HUES6 (cell line): ENCODE measurements around the gene LIMD2.

ENCODE experiments used
- H3K27ac ChIP-seq: 2 replicates; pipeline ENCODE4 v1.7.0; 2013; ENCODE audit warnings: low read depth, mild to moderate bottlenecking, low read length, inconsistent platforms
- H3K27me3 ChIP-seq: 2 replicates; pipeline ENCODE4 v1.6.1; 2013; ENCODE audit warnings: low read length; ENCODE audit not compliant: control insufficient read depth, insufficient read depth
- H3K36me3 ChIP-seq: 2 replicates; pipeline ENCODE4 v1.6.1; 2013; ENCODE audit warnings: low read length; ENCODE audit not compliant: control insufficient read depth, insufficient read depth
- H3K4me1 ChIP-seq: 2 replicates; pipeline ENCODE4 v1.6.1; 2013; ENCODE audit warnings: low read length; ENCODE audit not compliant: control insufficient read depth, insufficient read depth
- H3K4me3 ChIP-seq: 2 replicates; pipeline ENCODE4 v1.5.1; 2013; ENCODE audit warnings: low read depth, low read length
- H3K9ac ChIP-seq: one replicate; pipeline ENCODE4 v1.6.1; 2013; ENCODE audit warnings: mild to moderate bottlenecking, low read length
- H3K9me3 ChIP-seq: 2 replicates; pipeline ENCODE4 v1.6.1; 2013; ENCODE audit warnings: low read depth, low read length; ENCODE audit not compliant: control insufficient read depth, insufficient read depth

LIMD2 gene

DNA sequence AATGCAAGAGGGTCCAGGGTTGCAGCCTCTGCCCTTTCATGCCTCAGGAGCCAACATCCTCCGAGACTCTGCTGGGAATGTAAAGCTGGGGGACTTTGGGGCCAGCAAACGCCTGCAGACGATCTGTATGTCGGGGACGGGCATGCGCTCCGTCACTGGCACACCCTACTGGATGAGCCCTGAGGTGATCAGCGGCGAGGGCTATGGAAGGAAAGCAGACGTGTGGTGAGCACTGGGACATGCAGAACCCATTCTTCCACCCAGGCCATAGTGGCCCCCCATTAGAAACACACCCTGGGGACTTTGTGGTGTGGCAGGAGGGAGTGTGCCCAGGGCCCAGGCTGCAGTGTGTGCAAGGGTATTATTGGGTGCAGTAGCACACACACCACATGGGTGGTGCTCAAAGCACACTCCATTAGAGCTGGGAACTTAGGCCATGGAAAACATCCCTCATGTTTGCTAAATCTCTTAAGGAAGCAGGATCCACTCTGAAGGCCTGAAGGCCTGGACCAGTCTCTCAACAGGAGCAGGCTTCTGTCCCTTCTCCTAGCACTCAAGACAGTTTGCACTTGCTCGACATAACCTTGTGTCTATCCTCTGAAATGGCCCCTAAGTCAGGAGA is 7.6 kb downstream of the LIMD2 start:
- no peak overlapping the region for H3K9ac ChIP-seq
- H3K27ac ChIP-seq, result no peak overlapping the region
- H3K9me3 ChIP-seq, result no peaks in the 10 kb centered on the region
- H3K4me1 ChIP-seq, result peaks cover 14% of the 10 kb centered on the region; the same call in 1 of the 2 replicates
- H3K36me3 ChIP-seq, result peaks cover 71% of the 10 kb centered on the region
- no peak overlapping the region for H3K4me3 ChIP-seq
- no peaks in the 10 kb centered on the region for H3K27me3 ChIP-seq

DNA sequence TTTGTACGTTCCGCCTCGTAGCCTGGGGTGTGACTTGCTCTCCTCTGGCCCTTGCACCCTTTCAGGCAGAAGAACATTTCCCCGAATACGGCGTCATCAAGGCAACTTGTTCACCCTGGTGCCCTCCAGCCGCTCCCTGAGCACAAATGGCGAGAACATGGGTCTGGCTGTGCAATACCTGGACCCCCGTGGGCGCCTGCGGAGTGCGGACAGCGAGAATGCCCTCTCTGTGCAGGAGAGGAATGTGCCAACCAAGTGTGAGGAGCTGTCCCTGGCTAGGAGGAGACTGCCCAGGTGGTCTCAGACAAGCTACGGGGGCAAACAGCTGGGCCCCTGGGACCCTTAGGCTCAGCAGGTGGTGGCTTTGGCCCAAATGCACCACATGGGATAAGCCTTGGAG is 10.4 kb downstream of the LIMD2 start:
- Histone ChIP-seq H3K9me3 (no peaks in the 10 kb centered on the region), H3K9ac (no peak overlapping the region), H3K36me3 (peaks cover 66% of the 10 kb centered on the region), H3K4me1 (peaks cover 4% of the 10 kb centered on the region; the same call in 1 of the 2 replicates), H3K4me3 (no peak overlapping the region), H3K27me3 (no peaks in the 10 kb centered on the region), H3K27ac (no peak overlapping the region)

DNA sequence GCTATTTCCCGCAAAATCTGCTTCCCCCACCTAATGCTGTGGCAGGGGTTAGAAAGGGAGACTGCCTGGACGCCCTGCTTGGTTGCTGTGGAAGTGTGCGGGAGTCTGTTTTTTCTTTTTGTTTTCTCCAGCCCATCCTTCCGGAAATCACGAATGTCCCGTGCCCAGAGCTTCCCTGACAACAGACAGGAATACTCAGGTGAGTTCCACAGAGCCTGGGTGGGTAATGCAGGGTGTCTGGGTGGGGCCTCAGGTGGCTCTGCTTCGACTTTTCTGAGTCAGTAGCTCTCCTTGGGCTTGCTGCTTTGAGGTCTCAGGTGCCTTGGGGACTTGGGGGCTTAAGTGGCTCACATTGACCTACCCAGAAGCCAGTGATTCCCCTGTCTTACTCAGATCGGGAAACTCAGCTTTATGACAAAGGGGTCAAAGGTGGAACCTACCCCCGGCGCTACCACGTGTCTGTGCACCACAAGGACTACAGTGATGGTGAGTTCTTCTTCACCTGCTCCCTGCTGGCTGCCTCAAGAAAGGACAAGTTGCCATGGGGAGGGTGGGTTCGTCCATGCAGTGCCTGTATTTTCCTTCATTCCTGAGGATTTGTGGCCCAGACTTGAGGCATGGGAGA is 11.4 kb downstream of the LIMD2 start:
- Histone ChIP-seq H3K9ac (no peak overlapping the region), H3K27ac (no peak overlapping the region), H3K4me3 (no peak overlapping the region), H3K9me3 (no peaks in the 10 kb centered on the region), H3K4me1 (no peaks in the 10 kb centered on the region), H3K27me3 (no peaks in the 10 kb centered on the region), H3K36me3 (peaks cover 61% of the 10 kb centered on the region)

DNA sequence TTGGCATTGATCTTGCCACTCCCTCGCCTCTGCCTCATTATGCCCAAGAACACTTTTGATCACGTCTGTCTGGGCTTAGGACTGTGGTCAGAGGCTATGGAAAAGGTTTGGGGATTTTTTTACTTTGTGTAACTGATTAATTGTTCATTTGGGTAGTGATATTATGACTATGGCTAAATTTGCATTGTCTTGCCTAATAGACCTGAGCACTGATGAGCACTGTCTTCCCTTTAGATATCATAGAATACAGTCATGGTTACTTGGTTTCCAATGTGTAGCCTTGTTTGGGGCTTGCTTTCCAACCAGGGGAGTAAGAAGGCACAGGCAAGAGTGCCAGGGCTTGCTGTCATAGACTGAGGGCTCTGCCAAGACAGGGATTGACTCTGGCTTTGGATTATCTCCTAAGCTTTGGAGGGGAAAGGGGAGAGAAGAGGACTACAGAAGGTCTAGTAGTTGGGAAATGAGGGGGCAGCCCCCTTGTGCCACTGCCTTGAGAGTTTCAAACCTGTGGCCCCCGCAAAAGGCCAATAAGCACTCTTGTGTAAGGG is 13.7 kb downstream of the LIMD2 start:
- Histone ChIP-seq H3K4me1 (no peaks in the 10 kb centered on the region), H3K27ac (no peak overlapping the region), H3K9me3 (no peaks in the 10 kb centered on the region), H3K36me3 (peaks cover 53% of the 10 kb centered on the region), H3K27me3 (no peaks in the 10 kb centered on the region), H3K4me3 (no peak overlapping the region), H3K9ac (no peak overlapping the region)

DNA sequence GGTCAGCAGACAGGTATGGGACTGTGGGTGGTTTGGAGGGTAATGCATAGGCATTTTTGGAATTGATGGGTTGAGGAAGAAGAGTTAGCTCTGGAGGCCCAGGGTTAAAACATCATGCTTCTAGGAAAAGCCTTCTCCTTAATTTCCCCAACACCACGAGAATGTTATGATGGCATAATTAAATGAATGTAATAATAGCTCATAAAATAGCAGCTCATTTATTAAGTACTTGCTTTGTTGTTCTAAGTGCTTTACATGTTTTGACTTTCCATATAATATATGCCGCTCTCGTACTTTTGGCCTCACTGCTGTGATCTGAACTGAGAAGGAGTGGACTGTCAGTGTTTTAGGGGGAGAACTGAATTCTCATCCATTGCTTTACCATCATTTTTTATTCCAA is 14.3 kb downstream of the LIMD2 start:
- Histone ChIP-seq H3K27ac (no peak overlapping the region), H3K27me3 (no peaks in the 10 kb centered on the region), H3K9me3 (no peaks in the 10 kb centered on the region), H3K9ac (no peak overlapping the region), H3K4me3 (no peak overlapping the region), H3K36me3 (peaks cover 47% of the 10 kb centered on the region), H3K4me1 (no peaks in the 10 kb centered on the region)

DNA sequence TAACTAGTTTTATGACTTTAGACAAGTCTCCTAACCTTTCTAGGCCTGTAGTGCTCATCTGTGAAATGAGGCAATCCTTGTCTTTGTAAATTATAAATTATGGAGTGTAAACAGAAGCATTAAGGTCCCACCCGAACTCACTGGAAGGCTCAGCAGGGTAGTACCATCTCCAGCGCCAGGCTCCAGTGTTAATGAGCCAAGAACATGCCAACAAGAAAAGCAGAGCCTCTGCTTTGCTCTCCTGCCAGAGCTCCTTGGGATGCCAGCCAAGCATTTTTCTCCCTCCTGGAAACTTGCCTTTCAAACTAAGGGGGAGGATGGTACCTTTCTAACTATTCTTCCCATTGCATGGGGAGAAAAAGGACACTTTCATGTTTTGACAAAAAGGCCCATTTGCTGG is 14.9 kb downstream of the LIMD2 start:
- Histone ChIP-seq H3K36me3 (peaks cover 41% of the 10 kb centered on the region), H3K9ac (no peak overlapping the region), H3K27me3 (no peaks in the 10 kb centered on the region)

DNA sequence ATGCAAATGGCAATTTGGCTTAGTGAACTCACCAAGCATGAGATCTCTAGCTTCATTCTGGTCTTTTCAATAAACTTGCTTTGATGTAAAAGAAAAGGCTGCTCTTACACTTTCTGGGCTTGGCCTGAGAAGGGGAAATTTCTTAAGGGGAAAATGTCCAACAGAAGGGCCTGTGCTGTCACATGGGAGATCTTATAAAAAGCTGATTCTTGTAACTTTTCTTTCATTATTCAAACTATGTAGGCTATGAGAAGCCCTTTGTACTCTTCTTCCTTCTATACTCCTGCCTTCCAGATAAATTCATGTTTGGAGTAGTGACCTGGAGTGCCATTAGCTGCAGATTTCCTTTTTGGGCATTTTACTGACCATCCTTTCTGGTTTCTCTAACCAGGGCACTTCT is 16.9 kb downstream of the LIMD2 start:
- Histone ChIP-seq H3K36me3 (peaks cover 22% of the 10 kb centered on the region), H3K9me3 (no peaks in the 10 kb centered on the region), H3K4me1 (no peaks in the 10 kb centered on the region), H3K9ac (no peak overlapping the region), H3K27ac (no peak overlapping the region), H3K27me3 (no peaks in the 10 kb centered on the region), H3K4me3 (no peak overlapping the region)

More for the DNA sequence above, 14.9 kb downstream of the LIMD2 start:
- H3K4me3 ChIP-seq, result no peak overlapping the region
- no peaks in the 10 kb centered on the region for H3K9me3 ChIP-seq
- no peaks in the 10 kb centered on the region for H3K4me1 ChIP-seq
- H3K27ac ChIP-seq, result no peak overlapping the region

DNA sequence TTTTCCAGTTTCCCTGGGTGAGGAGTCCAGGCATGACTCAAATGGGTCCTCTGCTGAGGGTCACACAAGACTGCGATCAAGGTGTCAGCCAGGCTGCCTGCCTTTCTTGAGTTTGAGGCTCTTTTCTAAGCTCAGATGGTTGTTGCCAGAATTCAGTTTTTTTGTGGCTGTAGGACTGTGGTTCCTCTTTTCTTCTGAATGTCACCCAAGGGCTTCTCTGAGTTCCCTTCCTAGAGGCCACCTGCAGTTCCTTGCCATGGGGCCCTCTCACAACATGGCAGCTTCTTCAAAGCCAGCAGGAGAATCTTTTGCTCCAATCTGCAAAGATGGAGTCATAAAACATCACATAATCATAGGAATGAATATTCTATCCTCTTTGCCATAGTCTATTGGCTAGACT is 17.5 kb downstream of the LIMD2 start:
- H3K9ac ChIP-seq, result no peak overlapping the region

DNA sequence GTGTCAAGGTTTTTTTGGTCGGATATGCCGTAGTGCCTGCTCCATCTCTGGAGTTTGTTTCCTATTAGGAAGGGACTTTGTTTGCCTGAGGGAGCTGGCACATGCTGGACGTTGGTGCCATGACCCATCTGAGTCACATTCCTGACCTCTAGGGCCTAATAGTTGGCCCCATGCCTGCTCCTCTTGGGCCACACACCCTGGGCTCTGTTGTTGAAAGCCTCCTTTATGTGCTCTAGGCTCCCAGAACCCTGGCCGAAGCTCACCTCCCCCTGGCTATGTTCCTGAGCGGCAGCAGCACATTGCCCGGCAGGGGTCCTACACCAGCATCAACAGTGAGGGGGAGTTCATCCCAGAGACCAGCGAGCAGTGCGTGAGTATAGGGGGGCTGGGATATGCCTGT is 18.4 kb downstream of the LIMD2 start:
- Histone ChIP-seq H3K4me3 (no peak overlapping the region), H3K9ac (no peak overlapping the region), H3K36me3 (peaks cover 22% of the 10 kb centered on the region), H3K9me3 (no peaks in the 10 kb centered on the region), H3K27ac (no peak overlapping the region), H3K4me1 (no peaks in the 10 kb centered on the region; the same call in 1 of the 2 replicates), H3K27me3 (no peaks in the 10 kb centered on the region)

More for the DNA sequence above, 17.5 kb downstream of the LIMD2 start:
- H3K27me3 ChIP-seq, result no peaks in the 10 kb centered on the region
- no peaks in the 10 kb centered on the region for H3K4me1 ChIP-seq
- no peak overlapping the region for H3K27ac ChIP-seq
- H3K36me3 ChIP-seq, result peaks cover 22% of the 10 kb centered on the region
- H3K9me3 ChIP-seq, result no peaks in the 10 kb centered on the region
- no peak overlapping the region for H3K4me3 ChIP-seq

DNA sequence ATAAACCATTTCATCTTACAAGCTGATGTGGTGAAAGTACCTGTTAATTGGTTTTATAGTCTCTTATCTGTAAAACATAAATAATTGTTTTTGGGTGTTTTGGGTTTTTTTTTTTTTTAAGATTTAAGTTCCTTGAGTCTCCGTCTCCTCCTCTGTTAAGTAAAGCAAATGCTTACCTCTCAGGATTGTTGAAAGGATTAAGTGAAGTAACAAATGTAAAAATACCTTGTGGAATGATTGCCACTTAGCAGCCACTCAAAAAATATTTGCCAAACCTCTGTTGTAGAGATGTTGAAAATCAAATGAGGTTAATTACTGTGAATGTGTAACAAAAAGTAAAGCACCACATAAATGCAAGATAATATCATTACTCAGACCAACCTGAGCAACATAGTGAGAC is 19.2 kb downstream of the LIMD2 start:
- no peak overlapping the region for H3K27ac ChIP-seq
- H3K27me3 ChIP-seq, result no peaks in the 10 kb centered on the region
- peaks cover 6% of the 10 kb centered on the region for H3K4me1 ChIP-seq
- H3K9ac ChIP-seq, result no peak overlapping the region
- H3K4me3 ChIP-seq, result no peak overlapping the region
- H3K36me3 ChIP-seq, result peaks cover 22% of the 10 kb centered on the region
- no peaks in the 10 kb centered on the region for H3K9me3 ChIP-seq

DNA sequence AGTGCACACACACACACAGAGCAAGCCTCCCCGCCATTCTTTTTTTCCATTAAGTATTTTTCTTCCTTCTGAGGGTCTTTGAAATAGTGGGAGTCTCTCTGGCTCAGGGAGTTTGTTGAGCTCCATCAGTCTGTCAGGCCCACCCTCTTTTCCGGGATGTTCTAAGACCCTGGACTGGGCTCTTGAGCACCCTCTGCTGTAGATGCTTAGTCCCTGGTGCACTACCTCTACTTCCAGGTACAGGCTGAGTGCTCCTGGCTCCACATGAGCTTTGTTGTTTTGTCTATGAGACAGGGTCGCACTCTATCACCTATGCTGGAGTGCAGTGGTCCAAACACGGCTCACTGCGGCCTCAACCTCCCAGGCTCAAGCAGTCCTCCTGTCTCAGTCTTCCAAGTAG is 20.7 kb downstream of the LIMD2 start:
- Histone ChIP-seq H3K4me3 (no peak overlapping the region), H3K27me3 (no peaks in the 10 kb centered on the region), H3K9me3 (no peaks in the 10 kb centered on the region), H3K9ac (no peak overlapping the region), H3K36me3 (peaks cover 19% of the 10 kb centered on the region), H3K27ac (no peak overlapping the region), H3K4me1 (peaks cover 17% of the 10 kb centered on the region)
